CD4-positive, alpha-beta memory T cell (primary cell): Measurements from ENCODE around the gene ARMCX4. TPM values are rescaled to one million over a fixed set of nuclear protein-coding genes. Genes with fewer than 3 reads are reported as not detected.

Source experiments
- CTCF ChIA-PET: fragments of 350-600 bp; sonication (Branson Sonifier 250); formaldehyde crosslinking; loops from one replicate; lab custom pipeline; 2021; ENCODE audit warnings: inconsistent platforms; ENCODE audit not compliant: partially characterized antibody; lab: Charles Lee
- POLR2A ChIA-PET: fragments of 350-600 bp; sonication (Branson Sonifier 250); formaldehyde crosslinking; loops from one replicate; lab custom pipeline; 2021; ENCODE audit not compliant: partially characterized antibody; lab: Charles Lee
- DNase-seq, 5 donors: peaks; one replicate each; pipeline versions ENCODE4 v3.0.0 to v3.0.0-alpha.2; 2020 to 2022; ENCODE audit warnings: mixed read lengths in 1 of 5
- H3K27ac ChIP-seq: one replicate; pipeline ENCODE4 v1.7.0; 2013; ENCODE audit warnings: low read depth, low read length
- H3K27me3 ChIP-seq: 2 replicates; pipeline ENCODE4 v1.7.0; 2013; ENCODE audit warnings: mild to moderate bottlenecking, low read length, moderate library complexity; ENCODE audit not compliant: insufficient read depth
- H3K36me3 ChIP-seq: 2 replicates; pipeline ENCODE4 v1.7.0; 2013; ENCODE audit warnings: mild to moderate bottlenecking, low read length, moderate library complexity; ENCODE audit not compliant: insufficient read depth
- H3K4me1 ChIP-seq: 2 replicates; pipeline ENCODE4 v1.7.0; 2013; ENCODE audit warnings: mild to moderate bottlenecking, low read length, moderate library complexity; ENCODE audit not compliant: insufficient read depth
- H3K4me3 ChIP-seq, 2 donors: one replicate each; pipeline ENCODE4 v1.7.0; 2013; ENCODE audit warnings: low read length in 2 of 2, mild to moderate bottlenecking in 1 of 2
- H3K9me3 ChIP-seq, 2 donors: one replicate each; pipeline ENCODE4 v1.7.0; 2013; ENCODE audit warnings: low read length in 2 of 2, control low read depth in 1 of 2; ENCODE audit not compliant: control insufficient read depth in 1 of 2
- H3K27ac Mint-ChIP-seq, 7 donors: one replicate each; pipeline ENCODE4 v1.8.0; 2020 to 2021; ENCODE audit warnings: mixed read lengths in 7 of 7, mild to moderate bottlenecking in 6 of 7, inconsistent platforms in 3 of 7, moderate library complexity in 3 of 7
- H3K27me3 Mint-ChIP-seq, 2 donors: one replicate each; pipeline ENCODE4 v1.8.0; 2020 to 2021; ENCODE audit warnings: mixed read lengths in 2 of 2
- H3K36me3 Mint-ChIP-seq, 2 donors: one replicate each; pipeline ENCODE4 v1.8.0; 2020 to 2021; ENCODE audit warnings: mixed read lengths in 2 of 2, inconsistent platforms in 1 of 2, mild to moderate bottlenecking in 1 of 2
- H3K4me1 Mint-ChIP-seq, 4 donors: one replicate each; pipeline ENCODE4 v1.8.0; 2020 to 2021; ENCODE audit warnings: mixed read lengths in 4 of 4, mild to moderate bottlenecking in 1 of 4
- H3K4me3 Mint-ChIP-seq, 8 donors: one replicate each; pipeline ENCODE4 v1.8.0; 2020 to 2021; ENCODE audit warnings: mixed read lengths in 8 of 8, mild to moderate bottlenecking in 7 of 8, moderate library complexity in 6 of 8, inconsistent platforms in 3 of 8
- H3K9me3 Mint-ChIP-seq, 8 donors: one replicate each; pipeline ENCODE4 v1.8.0; 2020 to 2021; ENCODE audit warnings: mixed read lengths in 8 of 8, mild to moderate bottlenecking in 5 of 8, inconsistent platforms in 3 of 8, moderate library complexity in 1 of 8
- intact Hi-C: fragments of 100-400 bp; cut with micrococcal nuclease; formaldehyde crosslinking; loops from one replicate; pipeline ENCODE4 v1.15.1; 2023
- polyA plus RNA-seq, 2 donors: library from polyadenylated mRNA; unstranded; fragments of 300-500 nt; fragmentation: Illumina TruSeq; gene quantifications; one replicate each; pipeline ENCODE4 v1.2.3, GENCODE V29; 2021
- total RNA-seq, 2 experiments: library from RNA; stranded (reverse); gene quantifications; one replicate each; pipeline ENCODE4 v1.2.3, GENCODE V29; 2021

Gene ARMCX4
- total and polyA plus RNA-seq, 4 experiments from 2014 or later: 2.4 to 13.3 (median 13.1) TPM; not detected in 1

GRCh38 chrX:101462892-101463291, 22.4 kb upstream of the ARMCX4 start:
- Mint-ChIP-seq H3K4me1 (no peaks in the 10 kb centered on the region), H3K27me3 (no peaks in the 10 kb centered on the region), H3K9me3 (peaks cover 0 to 3% (median 0%) of the 10 kb centered on the region in 8 donors), H3K36me3 (peaks cover 13 to 19% of the 10 kb centered on the region in 2 donors), H3K27ac (no peak overlapping the region), H3K4me3 (no peak overlapping the region)
- intact Hi-C loops: no loop called here
- POLR2A ChIA-PET: no interaction called here
- Histone ChIP-seq H3K4me3 (no peak overlapping the region), H3K36me3 (no peaks in the 10 kb centered on the region), H3K27ac (no peak overlapping the region), H3K4me1 (no peaks in the 10 kb centered on the region), H3K9me3 (no peaks in the 10 kb centered on the region), H3K27me3 (no peaks in the 10 kb centered on the region)
- no peak for DNase-seq
- CTCF ChIA-PET: no interaction called here

- no peaks in the 10 kb centered on the region for H3K9me3 ChIP-seq
- no peaks in the 10 kb centered on the region for H3K4me1 ChIP-seq
- H3K36me3 ChIP-seq: no peaks in the 10 kb centered on the region
- no peak overlapping the region for H3K4me3 Mint-ChIP-seq
- no peaks in the 10 kb centered on the region for H3K4me1 Mint-ChIP-seq
- POLR2A ChIA-PET: no interaction called here
- H3K27me3 ChIP-seq: no peaks in the 10 kb centered on the region
- no peaks in the 10 kb centered on the region for H3K36me3 Mint-ChIP-seq
- H3K27me3 Mint-ChIP-seq: no peaks in the 10 kb centered on the region
- no peak for DNase-seq
- no peaks in the 10 kb centered on the region for H3K9me3 Mint-ChIP-seq
- CTCF ChIA-PET: no interaction called here
- intact Hi-C loops: no loop called here
- H3K27ac Mint-ChIP-seq: no peak overlapping the region
- no peak overlapping the region for H3K27ac ChIP-seq
- no peak overlapping the region for H3K4me3 ChIP-seq
Measured at GRCh38 chrX:101478366-101478765, 6.9 kb upstream of the ARMCX4 start.

- no peak for DNase-seq
- POLR2A ChIA-PET: no interaction called here
- H3K27me3 Mint-ChIP-seq: peaks cover 0 to 5% of the 10 kb centered on the region in 2 donors
- no peak overlapping the region for H3K4me3 ChIP-seq
- no peak overlapping the region for H3K27ac Mint-ChIP-seq
- no peaks in the 10 kb centered on the region for H3K9me3 Mint-ChIP-seq
- CTCF ChIA-PET: no interaction called here
- peaks cover 3 to 5% (median 4%) of the 10 kb centered on the region in 4 donors for H3K4me1 Mint-ChIP-seq
- no peak overlapping the region for H3K27ac ChIP-seq
- H3K36me3 ChIP-seq: no peaks in the 10 kb centered on the region
- no peaks in the 10 kb centered on the region for H3K9me3 ChIP-seq
- H3K27me3 ChIP-seq: no peaks in the 10 kb centered on the region
- no peaks in the 10 kb centered on the region for H3K4me1 ChIP-seq
- H3K36me3 Mint-ChIP-seq: no peaks in the 10 kb centered on the region
- no peak overlapping the region for H3K4me3 Mint-ChIP-seq
- intact Hi-C loops: no loop called here
Measured at GRCh38 chrX:101482296-101482695, 3.0 kb upstream of the ARMCX4 start.

- intact Hi-C loops: no loop called here
Measured at GRCh38 chrX:101483705-101484104, 1.6 kb upstream of the ARMCX4 start.

GRCh38 chrX:101484135-101484534, 1.1 kb upstream of the ARMCX4 start:
- POLR2A ChIA-PET: no interaction called here
- Histone ChIP-seq H3K4me1 (no peaks in the 10 kb centered on the region), H3K4me3 (no peak overlapping the region), H3K9me3 (no peaks in the 10 kb centered on the region), H3K27me3 (no peaks in the 10 kb centered on the region), H3K36me3 (no peaks in the 10 kb centered on the region), H3K27ac (no peak overlapping the region)
- no peak overlapping the region for H3K27ac Mint-ChIP-seq
- no peak for DNase-seq
- no peak overlapping the region for H3K4me3 Mint-ChIP-seq
- peaks cover 3 to 5% (median 4%) of the 10 kb centered on the region in 4 donors for H3K4me1 Mint-ChIP-seq
- H3K27me3 Mint-ChIP-seq: peaks cover 0 to 5% of the 10 kb centered on the region in 2 donors
- peaks cover 0 to 7% of the 10 kb centered on the region in 2 donors for H3K36me3 Mint-ChIP-seq
- no peaks in the 10 kb centered on the region for H3K9me3 Mint-ChIP-seq
- CTCF ChIA-PET: no interaction called here
- intact Hi-C loops: no loop called here

More at GRCh38 chrX:101483705-101484104, 1.6 kb upstream of the ARMCX4 start:
- Mint-ChIP-seq H3K4me1 (peaks cover 3 to 5% (median 4%) of the 10 kb centered on the region in 4 donors), H3K27ac (no peak overlapping the region), H3K4me3 (no peak overlapping the region), H3K36me3 (peaks cover 0 to 7% of the 10 kb centered on the region in 2 donors), H3K9me3 (no peaks in the 10 kb centered on the region), H3K27me3 (peaks cover 0 to 5% of the 10 kb centered on the region in 2 donors)
- no peak for DNase-seq
- ChIA-PET CTCF (no interaction called here), POLR2A (no interaction called here)
- H3K9me3 ChIP-seq: no peaks in the 10 kb centered on the region
- H3K27ac ChIP-seq: no peak overlapping the region
- H3K36me3 ChIP-seq: no peaks in the 10 kb centered on the region
- H3K27me3 ChIP-seq: no peaks in the 10 kb centered on the region
- no peak overlapping the region for H3K4me3 ChIP-seq
- H3K4me1 ChIP-seq: no peaks in the 10 kb centered on the region

GRCh38 chrX:101488796-101489195, 3.5 kb downstream of the ARMCX4 start:
- ChIA-PET POLR2A (no interaction called here), CTCF (no interaction called here)
- H3K27me3 Mint-ChIP-seq: peaks cover 0 to 5% of the 10 kb centered on the region in 2 donors
- peaks cover 0 to 7% of the 10 kb centered on the region in 2 donors for H3K36me3 Mint-ChIP-seq
- H3K4me1 Mint-ChIP-seq: peaks cover 3 to 5% (median 4%) of the 10 kb centered on the region in 4 donors
- no peaks in the 10 kb centered on the region for H3K4me1 ChIP-seq
- H3K27ac ChIP-seq: no peak overlapping the region
- H3K36me3 ChIP-seq: no peaks in the 10 kb centered on the region
- H3K9me3 ChIP-seq: no peaks in the 10 kb centered on the region
- intact Hi-C loops: no loop called here
- no peak overlapping the region for H3K4me3 Mint-ChIP-seq
- no peaks in the 10 kb centered on the region for H3K27me3 ChIP-seq
- no peak overlapping the region for H3K4me3 ChIP-seq
- H3K9me3 Mint-ChIP-seq: no peaks in the 10 kb centered on the region
- H3K27ac Mint-ChIP-seq: no peak overlapping the region
- no peak for DNase-seq

GRCh38 chrX:101491943-101492342, 6.7 kb downstream of the ARMCX4 start:
- H3K36me3 ChIP-seq: no peaks in the 10 kb centered on the region
- intact Hi-C loops: no loop called here
- H3K27me3 ChIP-seq: no peaks in the 10 kb centered on the region
- DNase-seq: no peak
- no peaks in the 10 kb centered on the region for H3K9me3 Mint-ChIP-seq
- no peaks in the 10 kb centered on the region for H3K4me1 ChIP-seq
- H3K36me3 Mint-ChIP-seq: peaks cover 0 to 7% of the 10 kb centered on the region in 2 donors
- no peak overlapping the region for H3K27ac ChIP-seq
- CTCF ChIA-PET: no interaction called here
- H3K4me3 ChIP-seq: no peak overlapping the region
- no peaks in the 10 kb centered on the region for H3K9me3 ChIP-seq
- H3K27ac Mint-ChIP-seq: no peak overlapping the region
- H3K4me3 Mint-ChIP-seq: no peak overlapping the region
- POLR2A ChIA-PET: no interaction called here
- no peaks in the 10 kb centered on the region for H3K4me1 Mint-ChIP-seq
- no peaks in the 10 kb centered on the region for H3K27me3 Mint-ChIP-seq

GRCh38 chrX:101493225-101493624, 8.0 kb downstream of the ARMCX4 start:
- CTCF ChIA-PET: no interaction called here
- intact Hi-C loops: no loop called here
- Histone ChIP-seq H3K36me3 (no peaks in the 10 kb centered on the region), H3K4me3 (no peak overlapping the region), H3K4me1 (no peaks in the 10 kb centered on the region), H3K27me3 (no peaks in the 10 kb centered on the region), H3K9me3 (no peaks in the 10 kb centered on the region), H3K27ac (no peak overlapping the region)
- Mint-ChIP-seq H3K27ac (no peak overlapping the region), H3K4me1 (no peaks in the 10 kb centered on the region), H3K9me3 (no peaks in the 10 kb centered on the region), H3K4me3 (no peak overlapping the region), H3K36me3 (peaks cover 0 to 4% of the 10 kb centered on the region in 2 donors), H3K27me3 (no peaks in the 10 kb centered on the region)
- no peak for DNase-seq
- POLR2A ChIA-PET: no interaction called here
